H1 (cell line): Measurements from ENCODE around the gene DOCK1. TPM values are rescaled to one million over a fixed set of nuclear protein-coding genes. Genes with fewer than 3 reads are reported as not detected.
A peak's percentile ranks its signal among the peaks of the same experiment; 100 is the strongest.

Experiments used
- CTCF ChIA-PET: fragments of 300-600 bp; sonication (Branson Sonifier 250); formaldehyde crosslinking; loops from one replicate; lab custom pipeline; 2021; ENCODE audit not compliant: partially characterized antibody; lab: Charles Lee
- POLR2A ChIA-PET: fragments of 300-600 bp; sonication (Branson Sonifier 250); formaldehyde crosslinking; loops from one replicate; lab custom pipeline; 2021; ENCODE audit warnings: inconsistent platforms; ENCODE audit not compliant: partially characterized antibody; lab: Charles Lee
- DNase-seq, 2 experiments: peaks; one replicate each; pipeline versions ENCODE4 v3.0.0 to v3.0.0-alpha.2; 2010 to 2022; ENCODE audit warnings: low spot score in 2 of 2, low read depth in 1 of 2, mixed read lengths in 1 of 2
- FAIRE-seq: peaks from 2 replicates; lab custom pipeline; 2011; peaks lifted over from hg19 to GRCh38; lab: Jason Lieb, UNC
- H2AFZ ChIP-seq: 2 replicates; pipeline ENCODE4 v1.8.1; 2012; ENCODE audit warnings: low read length, inconsistent platforms
- H2AK5ac ChIP-seq: 2 replicates; pipeline ENCODE4 v1.6.1; 2013; ENCODE audit warnings: low read depth, low read length
- H2BK120ac ChIP-seq: replicated peaks from 2 replicates; pipeline ENCODE3; 2013; ENCODE audit warnings: low read depth, low read length, inconsistent platforms
- H2BK12ac ChIP-seq: 2 replicates; pipeline ENCODE4 v1.6.1; 2013; ENCODE audit warnings: low read depth, low read length
- H2BK15ac ChIP-seq: 2 replicates; pipeline ENCODE4 v1.6.1; 2013; ENCODE audit warnings: low read length
- H2BK20ac ChIP-seq: 2 replicates; pipeline ENCODE4 v1.6.1; 2013; ENCODE audit warnings: low read length
- H2BK5ac ChIP-seq: 2 replicates; pipeline ENCODE4 v1.6.1; 2013; ENCODE audit warnings: low read depth, low read length
- H3K14ac ChIP-seq: 2 replicates; pipeline ENCODE4 v1.6.1; 2013; ENCODE audit warnings: inconsistent platforms; ENCODE audit not compliant: insufficient read length
- H3K18ac ChIP-seq: 2 replicates; pipeline ENCODE4 v1.6.1; 2013; ENCODE audit warnings: low read length; ENCODE audit errors: extremely low read depth
- H3K23ac ChIP-seq: 2 replicates; pipeline ENCODE4 v1.6.1; 2013; ENCODE audit warnings: inconsistent platforms; ENCODE audit not compliant: insufficient read length
- H3K23me2 ChIP-seq: 2 replicates; pipeline ENCODE4 v1.6.1; 2013; ENCODE audit warnings: low read depth, low read length
- H3K27ac ChIP-seq: 2 replicates; pipeline ENCODE4 v1.6.1; 2011; ENCODE audit warnings: low read depth, low read length, inconsistent platforms
- H3K27me3 ChIP-seq, 4 experiments: replicated peaks in 1 of 4; 1 replicate in 1 of 4; 2 replicates in 3 of 4; pipeline versions ENCODE4 v1.6.1 to v1.8.1; 2011 to 2013; ENCODE audit warnings: low read length in 3 of 4, mild to moderate bottlenecking in 3 of 4, inconsistent platforms in 2 of 4, mixed read lengths in 2 of 4, moderate library complexity in 1 of 4; ENCODE audit not compliant: control insufficient read depth in 3 of 4, insufficient read depth in 3 of 4; ENCODE audit errors: extremely low read depth in 1 of 4
- H3K36me3 ChIP-seq, 4 experiments: 2 replicates each; pipeline versions ENCODE4 v1.6.1 to v1.8.1; 2011 to 2013; ENCODE audit warnings: mild to moderate bottlenecking in 4 of 4, low read length in 3 of 4, moderate library complexity in 2 of 4, control low read depth in 1 of 4, inconsistent platforms in 1 of 4; ENCODE audit not compliant: insufficient read depth in 4 of 4, control insufficient read depth in 2 of 4
- H3K4ac ChIP-seq: replicated peaks from 2 replicates; pipeline ENCODE3; 2013; ENCODE audit warnings: low read length, low read depth, mixed read lengths, inconsistent platforms; ENCODE audit not compliant: insufficient read length
- H3K4me1 ChIP-seq, 4 experiments: replicated peaks in 1 of 4; 1 replicate in 1 of 4; 2 replicates in 3 of 4; pipeline versions ENCODE4 v1.6.1 to v1.8.1; 2011 to 2013; ENCODE audit warnings: low read length in 3 of 4, inconsistent platforms in 2 of 4, mixed read lengths in 1 of 4; ENCODE audit not compliant: insufficient read depth in 4 of 4, control insufficient read depth in 3 of 4
- H3K4me2 ChIP-seq, 2 experiments: 2 replicates each; pipeline versions ENCODE4 v1.6.1 to v1.8.1; 2011 to 2013; ENCODE audit warnings: low read depth in 2 of 2, low read length in 2 of 2, control low read depth in 1 of 2, inconsistent platforms in 1 of 2, mild to moderate bottlenecking in 1 of 2; ENCODE audit not compliant: insufficient read depth in 1 of 2
- H3K4me3 ChIP-seq, 4 experiments: fragments of 200-600, 300-600 bp in 1 of 4; sonication (generic), shearing (Covaris generic), sonication (Bioruptor Twin) in 1 of 4; 2 replicates each; pipeline versions ENCODE4 v1.5.1 to v1.8.1; 2011 to 2016; ENCODE audit warnings: low read length in 4 of 4, low read depth in 3 of 4, control low read depth in 2 of 4, inconsistent platforms in 2 of 4, mild to moderate bottlenecking in 2 of 4, mixed read lengths in 1 of 4, moderate library complexity in 1 of 4; ENCODE audit not compliant: insufficient read depth in 2 of 4; ENCODE audit errors: extremely low read depth in 1 of 4
- H3K56ac ChIP-seq: replicated peaks from 2 replicates; pipeline ENCODE3; 2013; ENCODE audit warnings: low read depth, mild to moderate bottlenecking, mixed read lengths, low read length, inconsistent platforms; ENCODE audit not compliant: insufficient read length
- H3K79me1 ChIP-seq: 2 replicates; pipeline ENCODE4 v1.6.1; 2013; ENCODE audit warnings: low read depth, low read length, control low read depth
- H3K79me2 ChIP-seq, 2 experiments: 2 replicates each; pipeline versions ENCODE4 v1.6.1 to v1.8.1; 2012 to 2013; ENCODE audit warnings: low read length in 2 of 2, mild to moderate bottlenecking in 2 of 2, inconsistent platforms in 1 of 2; ENCODE audit not compliant: insufficient read depth in 2 of 2, control insufficient read depth in 1 of 2
- H3K9ac ChIP-seq, 4 experiments: replicated peaks in 1 of 4; 1 replicate in 1 of 4; 2 replicates in 3 of 4; pipeline versions ENCODE4 v1.6.1 to v1.8.1; 2011 to 2013; ENCODE audit warnings: low read depth in 3 of 4, low read length in 3 of 4, control low read depth in 2 of 4, mild to moderate bottlenecking in 2 of 4, moderate library complexity in 2 of 4, inconsistent platforms in 1 of 4; ENCODE audit errors: extremely low read depth in 1 of 4
- H3K9me3 ChIP-seq, 2 experiments: 2 replicates each; pipeline versions ENCODE4 v1.6.1 to v1.8.1; 2012 to 2013; ENCODE audit warnings: mild to moderate bottlenecking in 2 of 2, moderate library complexity in 2 of 2, control low read depth in 1 of 2, inconsistent platforms in 1 of 2, low read depth in 1 of 2, low read length in 1 of 2, mixed read lengths in 1 of 2; ENCODE audit not compliant: insufficient read depth in 2 of 2
- H4K20me1 ChIP-seq, 2 experiments: replicated peaks in 1 of 2; 2 replicates each; pipeline versions ENCODE3 to v1.8.1; 2011 to 2013; ENCODE audit warnings: inconsistent platforms in 2 of 2, low read length in 2 of 2, mild to moderate bottlenecking in 1 of 2; ENCODE audit not compliant: insufficient read depth in 2 of 2, control insufficient read depth in 1 of 2
- H4K5ac ChIP-seq: 2 replicates; pipeline ENCODE4 v1.6.1; 2013; ENCODE audit warnings: low read length, low read depth, mixed read lengths, inconsistent platforms; ENCODE audit not compliant: insufficient read length
- H4K8ac ChIP-seq: 2 replicates; pipeline ENCODE4 v1.8.0; 2013; ENCODE audit warnings: mild to moderate bottlenecking, moderate library complexity, low read length, inconsistent platforms; ENCODE audit not compliant: insufficient read depth; ENCODE audit errors: extremely low read depth
- H4K91ac ChIP-seq: replicated peaks from 2 replicates; pipeline ENCODE3; 2013; ENCODE audit warnings: low read length, mixed read lengths, inconsistent platforms; ENCODE audit not compliant: insufficient read length
- CBX8 ChIP-seq: fragments of 300-800, 300-1000 bp; sonication (generic); IDR thresholded peaks from 2 replicates; pipeline ENCODE4 v1.7.1; 2016; ENCODE audit warnings: low read depth, low read length, borderline replicate concordance
- CHD2 ChIP-seq: IDR thresholded peaks from 2 replicates; pipeline ENCODE4 v1.6.1; 2012; ENCODE audit warnings: low read length, improper control_type of control experiment
- CREB1 ChIP-seq: IDR thresholded peaks from 2 replicates; pipeline ENCODE4 v1.6.1; 2012; ENCODE audit warnings: inconsistent platforms
- CTBP2 ChIP-seq: IDR thresholded peaks from 2 replicates; pipeline ENCODE4 v1.7.0; 2011; ENCODE audit warnings: borderline replicate concordance, mild to moderate bottlenecking, moderate library complexity, mixed read lengths, low read length; ENCODE audit not compliant: insufficient read depth, insufficient read length
- JUN ChIP-seq: IDR thresholded peaks from 2 replicates; pipeline ENCODE4 v1.6.1; 2011; ENCODE audit warnings: low read depth, mild to moderate bottlenecking, improper control_type of control experiment, low read length
- RFX5 ChIP-seq: IDR thresholded peaks from 2 replicates; pipeline ENCODE4 v1.6.1; 2011; ENCODE audit warnings: low read depth, low read length, improper control_type of control experiment, borderline replicate concordance
- SP4 ChIP-seq: IDR thresholded peaks from 2 replicates; pipeline ENCODE4 v1.6.1; 2012; ENCODE audit warnings: low read length, inconsistent platforms
- SRF ChIP-seq: IDR thresholded peaks from 2 replicates; pipeline ENCODE4 v1.6.1; 2011; ENCODE audit warnings: mild to moderate bottlenecking, low read depth, low read length, moderate library complexity
- TAF7 ChIP-seq: optimal IDR thresholded peaks from 2 replicates; pipeline ENCODE3; 2011; ENCODE audit warnings: low read depth, mild to moderate bottlenecking, inconsistent platforms, low read length, moderate library complexity, borderline replicate concordance
- ZNF274 ChIP-seq: IDR thresholded peaks from 2 replicates; pipeline ENCODE4 v1.7.0; 2012; ENCODE audit warnings: low read length, borderline replicate concordance; ENCODE audit errors: extremely low read depth
- WGBS, 2 experiments: shearing (Covaris generic) in 1 of 2; methylation state at CpG; one replicate each; pipeline versions ENCODE4 v1.1.6 to v1.1.7; 2013 to 2015; ENCODE audit warnings: low lambda C conversion rate in 2 of 2, mixed read lengths in 2 of 2, inconsistent platforms in 1 of 2, low coverage in 1 of 2, missing lambda C conversion rate in 1 of 2; ENCODE audit not compliant: insufficient replicate concordance in 2 of 2, insufficient coverage in 1 of 2, insufficient read length in 1 of 2; ENCODE audit errors: extremely low coverage in 1 of 2, missing lambda C conversion rate in 1 of 2; 5-methylcytosine and 5-hydroxymethylcytosine counted together
- polyA plus RNA-seq, 7 experiments: library from polyadenylated mRNA; depleted of rRNA in 3 of 7; stranded (reverse) in 5 of 7; unstranded in 2 of 7; fragments of >200 nt in 5 of 7; fragments of 200-250 nt in 2 of 7; gene quantifications; 1 replicate in 5 of 7; 2 replicates in 1 of 7; 4 replicates in 1 of 7; pipeline versions ENCODE4 v1.2.1 to v1.2.3, GENCODE V29; 2011 to 2013; ENCODE audit warnings: missing spikeins in 2 of 7, mixed read lengths in 2 of 7
- total RNA-seq: library from RNA; stranded (reverse); fragmentation: NEBNext Ultra II Directional; extraction: Animal tissue kit (Norgen Biotek cat#: 25700); gene quantifications from 2 replicates; pipeline ENCODE4 v1.2.1, GENCODE V29; 2021
- TF ChIP-seq, protein P1 (sequence below): IDR thresholded peaks from 2 replicates; pipeline ENCODE4 v1.6.1; 2011; ENCODE audit warnings: low read depth, mild to moderate bottlenecking, low read length; ENCODE audit not compliant: insufficient read depth
- TF ChIP-seq, protein P2 (sequence below): IDR thresholded peaks from 2 replicates; pipeline ENCODE4 v1.6.1; 2012; ENCODE audit warnings: inconsistent platforms

The DOCK1 gene
- total and polyA plus RNA-seq, 2 of the 8 experiments (the other 6 are each of a cell fraction or from before 2014, with no cell fraction given): 11.6 to 53.0 TPM

DNA sequence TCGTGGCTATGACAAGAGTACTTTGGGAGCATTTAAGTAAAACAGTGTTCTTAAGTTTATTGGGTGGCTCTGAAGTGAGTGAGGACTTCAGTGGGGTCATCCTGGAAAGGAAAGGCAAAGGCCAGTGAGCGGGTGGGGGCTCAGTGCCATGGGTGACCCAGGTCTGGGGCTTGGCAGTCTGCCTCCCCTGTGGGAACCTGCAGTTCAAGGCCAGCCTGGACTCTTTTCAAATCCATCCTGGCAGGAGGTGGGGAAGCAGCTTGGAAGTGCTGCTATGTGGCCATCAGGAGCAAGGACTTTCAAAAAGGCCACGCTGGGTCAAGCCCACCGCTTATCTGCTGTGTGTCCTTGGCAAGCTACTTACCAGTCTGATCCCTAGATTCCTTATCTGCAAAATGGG lies 495.0 kb downstream of the DOCK1 start:
- no peak overlapping the region for H2BK12ac ChIP-seq
- CTCF ChIA-PET: interaction anchor here (1.3 kb wide), 1 partner anchor 156 kb away, joined by 3 read pairs; no protein-coding TSS in a partner anchor
- 87% methylated on average over 4 of the region's 4 CpGs; no CpG with 5 or more reads in 1 of the 2 experiments for WGBS, 2 experiments
- DNase-seq: no peak
- H3K36me3 ChIP-seq: no peaks in the 10 kb centered on the region
- 0 out of 2 replicates have a peak overlapping the region, but pooled peaks have one; percentile 24 for H2BK5ac ChIP-seq
- H4K91ac ChIP-seq: no peak overlapping the region
- no peaks in the 10 kb centered on the region for H3K9me3 ChIP-seq
- H3K14ac ChIP-seq: no peak overlapping the region
- H4K20me1 ChIP-seq: no peaks in the 10 kb centered on the region
- no peak overlapping the region for H4K8ac ChIP-seq
- no peaks in the 10 kb centered on the region for H3K79me1 ChIP-seq
- no peak overlapping the region for H3K9ac ChIP-seq
- H2BK15ac ChIP-seq: no peak overlapping the region
- no peak for FAIRE-seq
- H3K4me3 ChIP-seq: no peak overlapping the region
- no peak overlapping the region for H3K4ac ChIP-seq
- no peak overlapping the region for H3K18ac ChIP-seq
- H3K4me2 ChIP-seq: no peak overlapping the region
- H2BK20ac ChIP-seq: 0 out of 2 replicates have a peak overlapping the region, but pooled peaks have one; percentile 48
- no peaks in the 10 kb centered on the region for H3K23me2 ChIP-seq
- H2AFZ ChIP-seq: no peak overlapping the region
- H4K5ac ChIP-seq: no peak overlapping the region
- no peak for TF ChIP-seq CHD2
- no peak for TF ChIP-seq CBX8
- no peak for TF ChIP-seq ZNF274
- TF ChIP-seq, protein P1, sequence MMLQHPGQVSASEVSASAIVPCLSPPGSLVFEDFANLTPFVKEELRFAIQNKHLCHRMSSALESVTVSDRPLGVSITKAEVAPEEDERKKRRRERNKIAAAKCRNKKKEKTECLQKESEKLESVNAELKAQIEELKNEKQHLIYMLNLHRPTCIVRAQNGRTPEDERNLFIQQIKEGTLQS: no peak
- TF ChIP-seq, protein P2, sequence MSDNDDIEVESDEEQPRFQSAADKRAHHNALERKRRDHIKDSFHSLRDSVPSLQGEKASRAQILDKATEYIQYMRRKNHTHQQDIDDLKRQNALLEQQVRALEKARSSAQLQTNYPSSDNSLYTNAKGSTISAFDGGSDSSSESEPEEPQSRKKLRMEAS: no peak
- no peak for TF ChIP-seq SRF
- no peak for TF ChIP-seq JUN
- TF ChIP-seq CREB1: no peak
- TF ChIP-seq RFX5: no peak
- no peak for TF ChIP-seq SP4
- TF ChIP-seq CTBP2: no peak
- no peak for TF ChIP-seq TAF7
- TF ChIP-seq, all 59 proteins: peak for 0
- Histone ChIP-seq H3K56ac (no peak overlapping the region), H2BK120ac (no peak overlapping the region), H3K23ac (no peak overlapping the region), H3K27ac (no peak overlapping the region), H2AK5ac (no peak overlapping the region), H3K4me1 (no peaks in the 10 kb centered on the region; a peak in 1 of 7 replicates), H3K27me3 (no peaks in the 10 kb centered on the region; a peak in 1 of 7 replicates), H3K79me2 (no peaks in the 10 kb centered on the region)
- POLR2A ChIA-PET: no interaction called here
